ENCODE measurements around the gene NLGN1.

Gene NLGN1

GRCh38 chr3:173745952-173746682 lies 348.6 kb downstream of the NLGN1 start:
- no peak overlapping the region for H3K27ac Mint-ChIP-seq
- no peaks in the 10 kb centered on the region for H3K4me1 Mint-ChIP-seq (ENCODE audit: low read depth)
- H3K36me3 Mint-ChIP-seq (ENCODE audit: low read depth): no peaks in the 10 kb centered on the region

GRCh38 chr3:173747427-173747826 lies 349.9 kb downstream of the NLGN1 start:
- Mint-ChIP-seq H3K4me1 (ENCODE audit: low read depth) (no peaks in the 10 kb centered on the region), H3K9me3 (no peaks in the 10 kb centered on the region), H3K27me3 (no peaks in the 10 kb centered on the region), H3K4me3 (no peak overlapping the region), H3K27ac (no peak overlapping the region), H3K36me3 (ENCODE audit: low read depth) (no peaks in the 10 kb centered on the region)
- DNase-seq: no peak

More at GRCh38 chr3:173745952-173746682, 348.6 kb downstream of the NLGN1 start:
- no peaks in the 10 kb centered on the region for H3K27me3 Mint-ChIP-seq
- no peaks in the 10 kb centered on the region for H3K9me3 Mint-ChIP-seq
- DNase-seq: no peak
- H3K4me3 Mint-ChIP-seq: no peak overlapping the region

- H3K9me3 Mint-ChIP-seq: no peaks in the 10 kb centered on the region
- H3K4me3 Mint-ChIP-seq: no peak overlapping the region
- H3K36me3 Mint-ChIP-seq (ENCODE audit: low read depth): no peaks in the 10 kb centered on the region
- no peak overlapping the region for H3K27ac Mint-ChIP-seq
- no peak for DNase-seq
- no peaks in the 10 kb centered on the region for H3K27me3 Mint-ChIP-seq
- no peaks in the 10 kb centered on the region for H3K4me1 Mint-ChIP-seq (ENCODE audit: low read depth)
Observed at GRCh38 chr3:173748105-173748504, 350.6 kb downstream of the NLGN1 start.

GRCh38 chr3:173750095-173750494 lies 352.6 kb downstream of the NLGN1 start:
- Mint-ChIP-seq H3K27ac (no peak overlapping the region), H3K27me3 (no peaks in the 10 kb centered on the region), H3K4me1 (ENCODE audit: low read depth) (no peaks in the 10 kb centered on the region), H3K9me3 (no peaks in the 10 kb centered on the region), H3K36me3 (ENCODE audit: low read depth) (no peaks in the 10 kb centered on the region), H3K4me3 (no peak overlapping the region)
- DNase-seq: no peak

GRCh38 chr3:173750591-173750990 lies 353.0 kb downstream of the NLGN1 start:
- Mint-ChIP-seq H3K4me3 (no peak overlapping the region), H3K27ac (no peak overlapping the region), H3K4me1 (ENCODE audit: low read depth) (no peaks in the 10 kb centered on the region), H3K27me3 (no peaks in the 10 kb centered on the region), H3K36me3 (ENCODE audit: low read depth) (no peaks in the 10 kb centered on the region), H3K9me3 (no peaks in the 10 kb centered on the region)
- no peak for DNase-seq

GRCh38 chr3:173753593-173753992 lies 356.0 kb downstream of the NLGN1 start:
- Mint-ChIP-seq H3K27me3 (no peaks in the 10 kb centered on the region), H3K4me1 (ENCODE audit: low read depth) (no peaks in the 10 kb centered on the region), H3K9me3 (no peaks in the 10 kb centered on the region), H3K4me3 (no peak overlapping the region), H3K27ac (no peak overlapping the region), H3K36me3 (ENCODE audit: low read depth) (no peaks in the 10 kb centered on the region)
- DNase-seq: no peak

GRCh38 chr3:173755161-173755560 lies 357.6 kb downstream of the NLGN1 start:
- Mint-ChIP-seq H3K27me3 (no peaks in the 10 kb centered on the region), H3K9me3 (no peaks in the 10 kb centered on the region), H3K4me3 (no peak overlapping the region), H3K27ac (no peak overlapping the region), H3K4me1 (ENCODE audit: low read depth) (no peaks in the 10 kb centered on the region), H3K36me3 (ENCODE audit: low read depth) (no peaks in the 10 kb centered on the region)
- no peak for DNase-seq

- Mint-ChIP-seq H3K9me3 (no peaks in the 10 kb centered on the region), H3K36me3 (ENCODE audit: low read depth) (no peaks in the 10 kb centered on the region)
- no peak for DNase-seq
Observed at GRCh38 chr3:173761161-173761560, 363.6 kb downstream of the NLGN1 start.

GRCh38 chr3:173762501-173762900 lies 365.0 kb downstream of the NLGN1 start:
- H3K4me1 Mint-ChIP-seq (ENCODE audit: low read depth): no peaks in the 10 kb centered on the region
- H3K27ac Mint-ChIP-seq: no peak overlapping the region
- no peaks in the 10 kb centered on the region for H3K36me3 Mint-ChIP-seq (ENCODE audit: low read depth)
- H3K9me3 Mint-ChIP-seq: peaks cover 2% of the 10 kb centered on the region
- no peak for DNase-seq
- no peak overlapping the region for H3K4me3 Mint-ChIP-seq
- H3K27me3 Mint-ChIP-seq: no peaks in the 10 kb centered on the region

More at GRCh38 chr3:173761161-173761560, 363.6 kb downstream of the NLGN1 start:
- H3K4me1 Mint-ChIP-seq (ENCODE audit: low read depth): no peaks in the 10 kb centered on the region
- no peak overlapping the region for H3K27ac Mint-ChIP-seq
- H3K4me3 Mint-ChIP-seq: no peak overlapping the region
- H3K27me3 Mint-ChIP-seq: no peaks in the 10 kb centered on the region

- peaks cover 2% of the 10 kb centered on the region for H3K9me3 Mint-ChIP-seq
- H3K27ac Mint-ChIP-seq: no peak overlapping the region
- H3K4me3 Mint-ChIP-seq: no peak overlapping the region
- no peaks in the 10 kb centered on the region for H3K27me3 Mint-ChIP-seq
- no peaks in the 10 kb centered on the region for H3K4me1 Mint-ChIP-seq (ENCODE audit: low read depth)
- DNase-seq: no peak
- no peaks in the 10 kb centered on the region for H3K36me3 Mint-ChIP-seq (ENCODE audit: low read depth)
Observed at GRCh38 chr3:173770011-173770410, 372.5 kb downstream of the NLGN1 start.

GRCh38 chr3:173770796-173771573 lies 373.4 kb downstream of the NLGN1 start:
- H3K9me3 Mint-ChIP-seq: peaks cover 2% of the 10 kb centered on the region
- no peaks in the 10 kb centered on the region for H3K36me3 Mint-ChIP-seq (ENCODE audit: low read depth)
- no peak overlapping the region for H3K27ac Mint-ChIP-seq
- no peak for DNase-seq
- no peaks in the 10 kb centered on the region for H3K4me1 Mint-ChIP-seq (ENCODE audit: low read depth)
- no peaks in the 10 kb centered on the region for H3K27me3 Mint-ChIP-seq
- no peak overlapping the region for H3K4me3 Mint-ChIP-seq

GRCh38 chr3:173773800-173774199 lies 376.3 kb downstream of the NLGN1 start:
- H3K4me1 Mint-ChIP-seq (ENCODE audit: low read depth): no peaks in the 10 kb centered on the region
- H3K9me3 Mint-ChIP-seq: no peaks in the 10 kb centered on the region
- no peak for DNase-seq
- H3K4me3 Mint-ChIP-seq: no peak overlapping the region
- no peak overlapping the region for H3K27ac Mint-ChIP-seq
- no peaks in the 10 kb centered on the region for H3K27me3 Mint-ChIP-seq
- H3K36me3 Mint-ChIP-seq (ENCODE audit: low read depth): no peaks in the 10 kb centered on the region

GRCh38 chr3:173774294-173774693 lies 376.8 kb downstream of the NLGN1 start:
- no peak overlapping the region for H3K27ac Mint-ChIP-seq
- H3K4me1 Mint-ChIP-seq (ENCODE audit: low read depth): no peaks in the 10 kb centered on the region
- H3K36me3 Mint-ChIP-seq (ENCODE audit: low read depth): no peaks in the 10 kb centered on the region
- no peak for DNase-seq
- no peak overlapping the region for H3K4me3 Mint-ChIP-seq
- no peaks in the 10 kb centered on the region for H3K9me3 Mint-ChIP-seq
- no peaks in the 10 kb centered on the region for H3K27me3 Mint-ChIP-seq

- no peak overlapping the region for H3K4me3 Mint-ChIP-seq
Observed at GRCh38 chr3:173778251-173778650, 380.7 kb downstream of the NLGN1 start.

GRCh38 chr3:173780067-173780466 lies 382.5 kb downstream of the NLGN1 start:
- H3K27ac Mint-ChIP-seq: no peak overlapping the region
- no peaks in the 10 kb centered on the region for H3K36me3 Mint-ChIP-seq (ENCODE audit: low read depth)
- no peak overlapping the region for H3K4me3 Mint-ChIP-seq
- no peak for DNase-seq
- H3K27me3 Mint-ChIP-seq: no peaks in the 10 kb centered on the region
- H3K4me1 Mint-ChIP-seq (ENCODE audit: low read depth): no peaks in the 10 kb centered on the region
- no peaks in the 10 kb centered on the region for H3K9me3 Mint-ChIP-seq

More at GRCh38 chr3:173778251-173778650, 380.7 kb downstream of the NLGN1 start:
- Mint-ChIP-seq H3K27me3 (no peaks in the 10 kb centered on the region), H3K36me3 (ENCODE audit: low read depth) (no peaks in the 10 kb centered on the region), H3K9me3 (no peaks in the 10 kb centered on the region), H3K27ac (no peak overlapping the region), H3K4me1 (ENCODE audit: low read depth) (no peaks in the 10 kb centered on the region)
- no peak for DNase-seq

All from activated T-cell treated with anti-CD3 and anti-CD28 coated beads, Interleukin-2, amount 50 U/mL, for 24 hours (primary cell).